Immature natural killer cell (primary cell): Measurements from ENCODE around the gene EVC. TPM values are rescaled to one million over a fixed set of nuclear protein-coding genes. Genes with fewer than 3 reads are reported as not detected.

Experiments used
- DNase-seq, 3 donors: peaks; one replicate each; pipeline ENCODE4 v3.0.0; 2022; ENCODE audit warnings: mixed read lengths in 1 of 3
- H3K27ac Mint-ChIP-seq, 6 donors: one replicate each; pipeline ENCODE4 v1.8.0; 2020; ENCODE audit warnings: mixed read lengths in 6 of 6, mild to moderate bottlenecking in 5 of 6, inconsistent platforms in 4 of 6, moderate library complexity in 3 of 6
- H3K27me3 Mint-ChIP-seq, 3 donors: one replicate each; pipeline ENCODE4 v1.8.0; 2020 to 2021; ENCODE audit warnings: low read depth in 3 of 3, mild to moderate bottlenecking in 3 of 3, mixed read lengths in 3 of 3, moderate library complexity in 3 of 3, inconsistent platforms in 1 of 3
- H3K36me3 Mint-ChIP-seq, 3 donors: one replicate each; pipeline ENCODE4 v1.8.0; 2020; ENCODE audit warnings: mixed read lengths in 3 of 3, inconsistent platforms in 2 of 3, mild to moderate bottlenecking in 2 of 3
- H3K4me1 Mint-ChIP-seq, 2 donors: one replicate each; pipeline ENCODE4 v1.8.0; 2020; ENCODE audit warnings: inconsistent platforms in 2 of 2, mild to moderate bottlenecking in 2 of 2, mixed read lengths in 2 of 2, moderate library complexity in 1 of 2
- H3K4me3 Mint-ChIP-seq, 5 donors: one replicate each; pipeline ENCODE4 v1.8.0; 2020; ENCODE audit warnings: mild to moderate bottlenecking in 5 of 5, mixed read lengths in 5 of 5, inconsistent platforms in 3 of 5, moderate library complexity in 3 of 5
- H3K9me3 Mint-ChIP-seq, 6 donors: one replicate each; pipeline ENCODE4 v1.8.0; 2020; ENCODE audit warnings: mild to moderate bottlenecking in 6 of 6, mixed read lengths in 6 of 6, inconsistent platforms in 4 of 6, moderate library complexity in 3 of 6
- polyA plus RNA-seq, 3 donors: library from polyadenylated mRNA; unstranded; fragments of 300-500 nt; fragmentation: Illumina TruSeq; gene quantifications; one replicate each; pipeline ENCODE4 v1.2.3, GENCODE V29; 2021

The EVC gene
- polyA plus RNA-seq, 3 donors from 2014 or later = not detected

DNA sequence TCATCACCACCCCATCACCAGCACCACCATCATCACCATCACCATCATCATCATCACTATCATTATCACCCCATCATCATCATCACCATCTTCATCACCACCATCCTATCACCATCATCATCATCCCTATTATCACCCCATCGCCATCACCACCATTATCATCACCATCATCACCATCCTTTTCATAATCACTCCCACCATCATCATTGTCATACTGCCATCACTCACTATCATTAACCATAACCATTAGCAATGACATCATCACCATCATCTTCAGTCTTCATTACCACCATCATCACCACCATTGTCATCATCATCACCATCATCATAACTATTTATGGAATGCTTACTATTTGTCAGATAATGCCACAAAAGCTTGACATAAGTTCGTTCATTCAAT, 146.2 kb downstream of the EVC start:
- no peak for DNase-seq
- no peaks in the 10 kb centered on the region for H3K36me3 Mint-ChIP-seq
- H3K27ac Mint-ChIP-seq = no peak overlapping the region
- H3K4me1 Mint-ChIP-seq = no peaks in the 10 kb centered on the region
- H3K27me3 Mint-ChIP-seq = peaks cover 0 to 6% (median 3%) of the 10 kb centered on the region in 3 donors
- no peak overlapping the region for H3K4me3 Mint-ChIP-seq
- no peaks in the 10 kb centered on the region for H3K9me3 Mint-ChIP-seq

DNA sequence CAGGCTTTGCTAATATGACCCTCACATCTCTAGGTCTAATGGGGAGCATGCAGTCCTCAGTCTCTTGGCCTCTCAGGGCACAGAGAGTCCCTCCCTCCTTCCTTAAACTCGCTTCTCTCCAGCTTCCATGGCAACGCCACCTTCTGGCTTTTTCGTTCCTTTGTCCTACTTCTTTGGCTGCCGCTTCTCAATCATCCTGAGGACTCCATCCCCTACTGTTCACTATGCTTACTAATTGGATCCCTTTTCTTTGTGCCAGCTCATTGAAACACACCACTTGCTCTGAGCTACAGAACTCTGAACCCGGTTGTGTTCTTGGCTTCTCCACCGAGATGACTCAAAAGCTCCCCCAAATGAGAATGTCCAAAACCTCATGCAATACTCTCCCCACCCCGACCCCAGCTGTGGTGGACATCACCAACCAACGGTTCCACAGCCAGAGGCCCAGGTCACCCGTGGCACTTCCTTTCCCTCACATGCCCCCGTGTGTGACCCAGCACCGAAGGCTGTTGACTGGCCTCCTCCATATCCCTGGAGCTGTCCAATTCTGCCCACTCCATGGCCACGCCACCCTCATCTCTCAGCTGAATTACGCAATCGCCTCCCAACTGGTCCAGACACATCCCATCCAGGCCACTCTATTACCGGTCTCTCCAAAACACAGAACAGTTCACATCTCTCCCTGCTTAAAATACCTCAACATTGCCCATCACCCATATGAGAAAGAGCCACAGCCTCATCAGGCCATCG, 147.2 kb downstream of the EVC start:
- no peak overlapping the region for H3K27ac Mint-ChIP-seq
- no peaks in the 10 kb centered on the region for H3K4me1 Mint-ChIP-seq
- H3K36me3 Mint-ChIP-seq = no peaks in the 10 kb centered on the region
- peaks cover 0 to 2% (median 0%) of the 10 kb centered on the region in 3 donors for H3K27me3 Mint-ChIP-seq
- no peaks in the 10 kb centered on the region for H3K9me3 Mint-ChIP-seq
- no peak overlapping the region for H3K4me3 Mint-ChIP-seq
- DNase-seq = no peak

DNA sequence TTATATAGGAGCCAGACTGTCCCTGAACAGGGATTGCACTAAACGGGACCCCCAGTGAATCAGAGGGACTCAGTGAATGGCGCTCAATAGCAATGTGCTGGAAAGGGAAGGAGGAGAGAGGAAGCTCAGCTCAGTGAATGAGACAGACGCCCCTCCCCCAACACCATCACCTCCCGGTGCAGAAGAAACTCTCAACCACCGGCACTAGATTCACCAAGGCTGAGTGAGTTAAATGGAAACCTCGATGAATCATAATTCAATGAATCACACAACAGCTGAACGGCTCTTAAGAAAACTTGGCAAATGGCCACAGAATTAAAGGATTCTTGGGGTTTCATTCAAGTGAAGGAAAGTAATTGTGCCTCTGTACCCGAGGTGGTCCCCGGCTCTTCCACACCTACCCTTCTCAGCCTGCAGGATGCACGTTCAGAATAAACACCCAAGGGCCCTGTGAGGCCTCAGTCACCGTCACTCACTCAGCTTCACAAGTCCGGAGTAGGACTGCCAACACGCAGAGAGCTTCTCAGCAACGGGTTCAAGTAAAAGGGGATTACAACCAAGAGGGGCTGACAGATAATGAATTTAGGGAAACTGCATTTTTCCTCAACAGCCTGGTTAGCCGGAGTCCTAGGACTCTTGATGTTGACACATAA, 152.6 kb downstream of the EVC start:
- Mint-ChIP-seq H3K27me3 (peaks cover 0 to 14% (median 3%) of the 10 kb centered on the region in 3 donors), H3K36me3 (no peaks in the 10 kb centered on the region), H3K9me3 (no peaks in the 10 kb centered on the region), H3K27ac (no peak overlapping the region), H3K4me1 (peaks cover 13 to 15% of the 10 kb centered on the region in 2 donors), H3K4me3 (no peak overlapping the region)
- DNase-seq = no peak

Other genes starting within 250 kb of the EVC start
- gene EVC2, start 2.6 kb upstream of the EVC start, polyA plus RNA-seq = not detected
- not detected for gene CRMP1, start 181.9 kb downstream of the EVC start, polyA plus RNA-seq